CD14-positive monocyte (primary cell): ENCODE measurements around the gene CNGB1. TPM values are rescaled to one million over a fixed set of nuclear protein-coding genes. Genes with fewer than 3 reads are reported as not detected.

Experiments
- DNase-seq, 3 donors: peaks; one replicate each; pipeline ENCODE4 v3.0.0-alpha.2; 2011 to 2022
- H2AFZ ChIP-seq: 2 replicates; pipeline ENCODE4 v1.6.0; 2012; ENCODE audit warnings: mild to moderate bottlenecking, low read depth, low read length, inconsistent platforms; ENCODE audit not compliant: insufficient read depth, poor library complexity, severe bottlenecking
- H3K27ac ChIP-seq, 2 donors: 1 replicate in 1 of 2; 2 replicates in 1 of 2; pipeline ENCODE4 v1.5.1; 2012 to 2013; ENCODE audit warnings: low read length in 2 of 2, control low read depth in 1 of 2, inconsistent platforms in 1 of 2, low read depth in 1 of 2, mild to moderate bottlenecking in 1 of 2
- H3K27me3 ChIP-seq, 2 donors: one replicate each; pipeline versions ENCODE4 v1.6.0 to v1.6.1; 2011 to 2013; ENCODE audit warnings: low read length in 2 of 2; ENCODE audit not compliant: control insufficient read depth in 2 of 2, insufficient read depth in 2 of 2
- H3K36me3 ChIP-seq, 2 donors: replicated peaks in 1 of 2; 1 replicate in 1 of 2; 2 replicates in 1 of 2; pipeline versions ENCODE4 v1.5.1 to v1.6.1; 2012 to 2013; ENCODE audit warnings: low read length in 2 of 2, control low read depth in 1 of 2, inconsistent platforms in 1 of 2, mild to moderate bottlenecking in 1 of 2; ENCODE audit not compliant: insufficient read depth in 2 of 2, control insufficient read depth in 1 of 2
- H3K4me1 ChIP-seq, 2 donors: 1 replicate in 1 of 2; 2 replicates in 1 of 2; pipeline versions ENCODE4 v1.5.1 to v1.6.1; 2012 to 2013; ENCODE audit warnings: low read length in 2 of 2, control low read depth in 1 of 2, inconsistent platforms in 1 of 2, mild to moderate bottlenecking in 1 of 2, moderate library complexity in 1 of 2; ENCODE audit not compliant: insufficient read depth in 2 of 2, control insufficient read depth in 1 of 2
- H3K4me2 ChIP-seq: replicated peaks from 2 replicates; pipeline ENCODE3; 2012; ENCODE audit warnings: low read length, moderate library complexity, mild to moderate bottlenecking; ENCODE audit not compliant: poor library complexity, severe bottlenecking; ENCODE audit errors: extremely low read depth
- H3K4me3 ChIP-seq, 3 experiments: fragments of 200-600 bp in 1 of 3; sonication (generic) in 1 of 3; replicated peaks in 1 of 3; 1 replicate in 2 of 3; 2 replicates in 1 of 3; pipeline ENCODE4 v1.5.1; 2011 to 2013; ENCODE audit warnings: low read length in 3 of 3, mild to moderate bottlenecking in 3 of 3, control low read depth in 2 of 3, low read depth in 2 of 3, inconsistent platforms in 1 of 3, moderate library complexity in 1 of 3
- H3K79me2 ChIP-seq: 2 replicates; pipeline ENCODE4 v1.6.0; 2012; ENCODE audit warnings: mild to moderate bottlenecking, control low read depth, inconsistent platforms, low read length, moderate library complexity; ENCODE audit not compliant: insufficient read depth
- H3K9ac ChIP-seq: 2 replicates; pipeline ENCODE4 v1.6.0; 2017; ENCODE audit warnings: low read length, mild to moderate bottlenecking; ENCODE audit not compliant: insufficient read depth, poor library complexity, severe bottlenecking
- H3K9me3 ChIP-seq, 2 donors: replicated peaks in 1 of 2; 1 replicate in 1 of 2; 2 replicates in 1 of 2; pipeline versions ENCODE4 v1.5.1 to v1.6.1; 2012 to 2013; ENCODE audit warnings: low read length in 2 of 2, control low read depth in 1 of 2; ENCODE audit not compliant: control insufficient read depth in 1 of 2, insufficient read depth in 1 of 2
- H4K20me1 ChIP-seq: 2 replicates; pipeline ENCODE4 v1.6.0; 2012; ENCODE audit warnings: mild to moderate bottlenecking, low read length, control low read depth, moderate library complexity; ENCODE audit not compliant: insufficient read depth
- H3K27ac Mint-ChIP-seq, 7 donors: one replicate each; pipeline ENCODE4 v1.8.0; 2020; ENCODE audit warnings: mild to moderate bottlenecking in 7 of 7, mixed read lengths in 7 of 7, moderate library complexity in 6 of 7, inconsistent platforms in 2 of 7
- H3K27me3 Mint-ChIP-seq, 3 donors: one replicate each; pipeline ENCODE4 v1.8.0; 2021 to 2022; ENCODE audit warnings: low read depth in 3 of 3, mild to moderate bottlenecking in 3 of 3, mixed read lengths in 3 of 3, moderate library complexity in 3 of 3, inconsistent platforms in 1 of 3
- H3K36me3 Mint-ChIP-seq, 2 donors: one replicate each; pipeline ENCODE4 v1.8.0; 2020; ENCODE audit warnings: mixed read lengths in 2 of 2, inconsistent platforms in 1 of 2, mild to moderate bottlenecking in 1 of 2
- H3K4me1 Mint-ChIP-seq: one replicate; pipeline ENCODE4 v1.8.0; 2020; ENCODE audit warnings: mild to moderate bottlenecking, mixed read lengths
- H3K4me3 Mint-ChIP-seq, 2 donors: one replicate each; pipeline ENCODE4 v1.8.0; 2020; ENCODE audit warnings: mild to moderate bottlenecking in 2 of 2, mixed read lengths in 2 of 2, moderate library complexity in 1 of 2
- H3K9me3 Mint-ChIP-seq, 7 donors: one replicate each; pipeline ENCODE4 v1.8.0; 2020 to 2022; ENCODE audit warnings: mixed read lengths in 7 of 7, mild to moderate bottlenecking in 6 of 7, moderate library complexity in 6 of 7, inconsistent platforms in 2 of 7
- whole genome bisulfite sequencing: methylation state at CpG from one replicate; pipeline ENCODE4 v1.1.5; 2013; ENCODE audit warnings: missing lambda C conversion rate; ENCODE audit not compliant: insufficient coverage; 5-methylcytosine and 5-hydroxymethylcytosine counted together
- intact Hi-C, 2 donors: fragments of 100-400 bp; cut with micrococcal nuclease; formaldehyde crosslinking; loops; one replicate each; pipeline versions ENCODE4 v1.15.0 to v1.15.1; 2023
- polyA plus RNA-seq, 3 donors: library from polyadenylated mRNA; depleted of rRNA in 1 of 3; unstranded in 2 of 3; stranded (reverse) in 1 of 3; fragments of 300-500 nt in 2 of 3; fragments of >200 nt in 1 of 3; fragmentation: Illumina TruSeq in 2 of 3; gene quantifications; 1 replicate in 2 of 3; 2 replicates in 1 of 3; pipeline ENCODE4 v1.2.3, GENCODE V29; 2012 to 2021
- TF ChIP-seq, protein P1 (sequence below): fragments of 200-600 bp; IDR thresholded peaks from one replicate; pipeline ENCODE4 v1.8.0; 2022; ENCODE audit warnings: antibody characterized with exemption, mild to moderate bottlenecking

Gene CNGB1
- polyA plus RNA-seq, 3 donors, result not detected

GRCh38 chr16:58002936-58003335, 32.0 kb upstream of the CNGB1 start:
- DNase-seq, result no peak
- Histone ChIP-seq H3K4me2 (no peak overlapping the region), H3K27ac (no peak overlapping the region), H2AFZ (no peak overlapping the region), H3K36me3 (peaks cover 25 to 45% of the 10 kb centered on the region in 2 donors), H3K27me3 (no peaks in the 10 kb centered on the region), H3K9ac (no peak overlapping the region), H3K9me3 (peaks cover 0 to 6% of the 10 kb centered on the region in 2 donors), H4K20me1 (peaks cover 36% of the 10 kb centered on the region), H3K79me2 (peaks cover 35% of the 10 kb centered on the region), H3K4me3 (no peak overlapping the region), H3K4me1 (peaks cover 31 to 38% of the 10 kb centered on the region in 2 donors)
- peaks cover 43% of the 10 kb centered on the region for H3K4me1 Mint-ChIP-seq
- H3K27me3 Mint-ChIP-seq, result no peaks in the 10 kb centered on the region
- peaks cover 35 to 50% of the 10 kb centered on the region in 2 donors for H3K36me3 Mint-ChIP-seq
- H3K27ac Mint-ChIP-seq, result peak overlapping the region in 1 of 7 donors; percentile 25
- 93% methylated on average over 3 of the region's 5 CpGs for WGBS
- TF ChIP-seq, protein P1, sequence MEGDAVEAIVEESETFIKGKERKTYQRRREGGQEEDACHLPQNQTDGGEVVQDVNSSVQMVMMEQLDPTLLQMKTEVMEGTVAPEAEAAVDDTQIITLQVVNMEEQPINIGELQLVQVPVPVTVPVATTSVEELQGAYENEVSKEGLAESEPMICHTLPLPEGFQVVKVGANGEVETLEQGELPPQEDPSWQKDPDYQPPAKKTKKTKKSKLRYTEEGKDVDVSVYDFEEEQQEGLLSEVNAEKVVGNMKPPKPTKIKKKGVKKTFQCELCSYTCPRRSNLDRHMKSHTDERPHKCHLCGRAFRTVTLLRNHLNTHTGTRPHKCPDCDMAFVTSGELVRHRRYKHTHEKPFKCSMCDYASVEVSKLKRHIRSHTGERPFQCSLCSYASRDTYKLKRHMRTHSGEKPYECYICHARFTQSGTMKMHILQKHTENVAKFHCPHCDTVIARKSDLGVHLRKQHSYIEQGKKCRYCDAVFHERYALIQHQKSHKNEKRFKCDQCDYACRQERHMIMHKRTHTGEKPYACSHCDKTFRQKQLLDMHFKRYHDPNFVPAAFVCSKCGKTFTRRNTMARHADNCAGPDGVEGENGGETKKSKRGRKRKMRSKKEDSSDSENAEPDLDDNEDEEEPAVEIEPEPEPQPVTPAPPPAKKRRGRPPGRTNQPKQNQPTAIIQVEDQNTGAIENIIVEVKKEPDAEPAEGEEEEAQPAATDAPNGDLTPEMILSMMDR, result no peak
- intact Hi-C loops, result loop anchor here (5.0 to 10.0 kb wide), 4 partner anchors 111 to 426 kb away; partner anchors contain the start of genes KATNB1 (in 1 of the 2) and KIFC3 (in 1 of the 2)
- no peak overlapping the region for H3K4me3 Mint-ChIP-seq
- H3K9me3 Mint-ChIP-seq, result peaks cover 0 to 10% (median 6%) of the 10 kb centered on the region in 7 donors

DNA sequence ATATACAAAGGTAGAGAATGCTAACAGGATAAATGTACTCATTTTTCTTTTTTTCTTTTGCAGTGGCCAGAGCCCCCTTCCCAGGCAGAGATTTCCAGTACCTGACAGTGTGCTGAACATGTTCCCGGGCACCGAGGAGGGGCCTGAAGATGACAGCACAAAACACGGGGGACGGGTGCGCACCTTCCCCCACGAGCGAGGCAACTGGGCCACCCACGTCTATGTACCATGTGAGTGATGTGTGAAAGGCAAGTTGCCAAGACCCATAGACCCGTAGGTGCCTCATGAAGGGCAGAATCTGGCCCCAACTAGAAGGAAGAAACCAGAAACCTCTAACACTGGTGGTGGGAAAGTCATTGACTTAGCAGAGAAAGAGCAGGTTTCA, 31.5 kb upstream of the CNGB1 start:
- no peaks in the 10 kb centered on the region for H3K27me3 ChIP-seq
- peaks cover 0 to 6% of the 10 kb centered on the region in 2 donors for H3K9me3 ChIP-seq
- DNase-seq, result no peak
- Mint-ChIP-seq H3K27ac (no peak overlapping the region), H3K9me3 (peaks cover 0 to 10% (median 6%) of the 10 kb centered on the region in 7 donors), H3K36me3 (peaks cover 38 to 53% of the 10 kb centered on the region in 2 donors), H3K27me3 (no peaks in the 10 kb centered on the region), H3K4me1 (peaks cover 48% of the 10 kb centered on the region), H3K4me3 (no peak overlapping the region)
- peaks cover 36 to 43% of the 10 kb centered on the region in 2 donors for H3K4me1 ChIP-seq
- no peak overlapping the region for H3K9ac ChIP-seq
- H3K79me2 ChIP-seq, result peaks cover 36% of the 10 kb centered on the region
- H2AFZ ChIP-seq, result no peak overlapping the region
- peaks cover 41% of the 10 kb centered on the region for H4K20me1 ChIP-seq
- no peak overlapping the region for H3K4me3 ChIP-seq
- 100% methylated on average over 1 of the region's 9 CpGs for WGBS
- no peak overlapping the region for H3K27ac ChIP-seq
- H3K4me2 ChIP-seq, result no peak overlapping the region
- intact Hi-C loops, result loop anchor here (5.0 to 10.0 kb wide), 4 partner anchors 110 to 425 kb away; partner anchors contain the start of genes KATNB1 (in 1 of the 2) and KIFC3 (in 1 of the 2)
- TF ChIP-seq, protein P1, result no peak
- peaks cover 30 to 50% of the 10 kb centered on the region in 2 donors for H3K36me3 ChIP-seq
